ENCODE data around the gene DNAH2. TPM values are rescaled to one million over a fixed set of nuclear protein-coding genes. Genes with fewer than 3 reads are reported as not detected.

DNAH2 gene
- polyA plus RNA-seq, 1 experiment: 0.06 TPM

DNA sequence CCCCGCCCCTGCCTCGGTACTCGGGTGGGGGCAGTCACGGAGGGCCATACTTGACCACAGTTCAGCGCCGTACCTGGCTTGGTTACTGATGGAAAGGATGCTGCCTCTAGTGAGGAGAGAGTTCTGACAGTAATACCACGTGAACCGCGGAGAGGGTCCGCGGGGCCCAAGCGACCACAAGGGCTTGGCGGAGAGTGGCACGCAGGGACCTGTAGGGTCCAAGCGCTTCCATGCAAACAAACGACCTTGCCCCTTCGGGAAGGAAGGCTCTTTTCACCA lies 125.7 kb downstream of the DNAH2 start:
- POLR2A ChIA-PET: interaction anchor here (0.7 to 2.1 kb wide), 3 partner anchors 13 to 249 kb away, joined by 3 to 16 read pairs (median 6); partner anchors contain the start of gene NAA38
- TF ChIP-seq, protein P1, sequence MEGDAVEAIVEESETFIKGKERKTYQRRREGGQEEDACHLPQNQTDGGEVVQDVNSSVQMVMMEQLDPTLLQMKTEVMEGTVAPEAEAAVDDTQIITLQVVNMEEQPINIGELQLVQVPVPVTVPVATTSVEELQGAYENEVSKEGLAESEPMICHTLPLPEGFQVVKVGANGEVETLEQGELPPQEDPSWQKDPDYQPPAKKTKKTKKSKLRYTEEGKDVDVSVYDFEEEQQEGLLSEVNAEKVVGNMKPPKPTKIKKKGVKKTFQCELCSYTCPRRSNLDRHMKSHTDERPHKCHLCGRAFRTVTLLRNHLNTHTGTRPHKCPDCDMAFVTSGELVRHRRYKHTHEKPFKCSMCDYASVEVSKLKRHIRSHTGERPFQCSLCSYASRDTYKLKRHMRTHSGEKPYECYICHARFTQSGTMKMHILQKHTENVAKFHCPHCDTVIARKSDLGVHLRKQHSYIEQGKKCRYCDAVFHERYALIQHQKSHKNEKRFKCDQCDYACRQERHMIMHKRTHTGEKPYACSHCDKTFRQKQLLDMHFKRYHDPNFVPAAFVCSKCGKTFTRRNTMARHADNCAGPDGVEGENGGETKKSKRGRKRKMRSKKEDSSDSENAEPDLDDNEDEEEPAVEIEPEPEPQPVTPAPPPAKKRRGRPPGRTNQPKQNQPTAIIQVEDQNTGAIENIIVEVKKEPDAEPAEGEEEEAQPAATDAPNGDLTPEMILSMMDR (IDR thresholded peaks at IDR 0.05; ENCODE audit: low read depth, low read length): no peak
- no peaks in the 10 kb centered on the region for H3K27me3 ChIP-seq (ENCODE audit: control insufficient read depth, insufficient read depth, low read length)

DNA sequence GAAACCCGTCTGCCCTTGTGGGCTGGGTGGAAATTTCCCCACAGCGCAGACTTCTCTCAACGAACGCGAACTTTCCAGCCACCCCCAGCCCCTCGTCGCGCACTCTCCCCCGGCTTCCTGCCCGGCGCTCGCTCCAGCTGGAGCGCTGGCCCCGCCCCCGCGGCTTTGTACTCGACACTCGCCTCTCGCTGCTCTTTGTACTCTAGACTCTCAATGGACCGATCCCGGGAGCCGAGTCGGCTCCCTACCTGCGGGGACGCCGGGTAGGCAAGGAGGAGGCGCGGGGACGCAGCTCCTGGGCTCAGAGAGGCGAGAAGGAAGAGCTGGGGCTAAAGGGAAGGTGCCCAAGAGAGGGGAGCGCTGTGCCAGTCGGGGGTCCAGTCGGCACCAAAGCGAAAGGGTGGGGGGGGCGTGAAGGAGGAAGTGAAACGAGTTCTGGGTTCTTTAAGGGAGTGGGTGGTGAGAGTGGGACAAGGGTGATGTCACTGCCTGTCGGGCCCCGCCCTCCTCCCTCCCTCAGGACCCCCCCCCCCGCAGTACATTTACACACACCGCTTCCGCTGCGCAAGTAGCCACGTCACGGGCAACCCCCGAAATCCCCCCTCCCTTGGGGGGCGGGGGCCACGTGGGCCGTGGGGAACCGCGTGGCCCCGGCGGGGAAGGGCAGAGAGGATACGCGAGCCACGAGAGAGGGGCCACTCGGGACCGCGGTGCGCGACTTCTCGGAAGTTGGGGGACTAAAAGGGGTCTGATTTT lies 126.2 kb downstream of the DNAH2 start:
- ChIA-PET CTCF (interaction anchor here (1.0 kb wide), 1 partner anchor 9 kb away, joined by 3 read pairs; no protein-coding TSS in a partner anchor), POLR2A (interaction anchor here (0.7 to 2.1 kb wide), 3 partner anchors 13 to 250 kb away, joined by 3 to 16 read pairs (median 6); partner anchors contain the start of gene NAA38)
- Histone ChIP-seq H3K4me3 (ENCODE audit: low read depth, low read length) (peak overlapping the region; percentile 59), H3K9me3 (ENCODE audit: control insufficient read depth, insufficient read depth, low read length) (peaks cover 4% of the 10 kb centered on the region; the same call in 1 of the 2 replicates), H3K27me3 (ENCODE audit: control insufficient read depth, insufficient read depth, low read length) (no peaks in the 10 kb centered on the region), H3K27ac (ENCODE audit: low read depth, low read length) (peak overlapping the region; percentile 99)
- peak; percentile 57 for DNase-seq (ENCODE audit: low read depth, low spot score)
- TF ChIP-seq, protein P1 (IDR thresholded peaks at IDR 0.05; ENCODE audit: low read depth, low read length): no peak

More for the DNA sequence above, 125.7 kb downstream of the DNAH2 start:
- Histone ChIP-seq H3K9me3 (ENCODE audit: control insufficient read depth, insufficient read depth, low read length) (peaks cover 4% of the 10 kb centered on the region; the same call in 1 of the 2 replicates), H3K4me3 (ENCODE audit: low read depth, low read length) (peak overlapping the region; percentile 59), H3K27ac (ENCODE audit: low read depth, low read length) (peak overlapping the region; percentile 99)
- CTCF ChIA-PET: interaction anchor here (1.0 kb wide), 1 partner anchor 8 kb away, joined by 3 read pairs; no protein-coding TSS in a partner anchor
- DNase-seq (ENCODE audit: low read depth, low spot score): no peak

DNA sequence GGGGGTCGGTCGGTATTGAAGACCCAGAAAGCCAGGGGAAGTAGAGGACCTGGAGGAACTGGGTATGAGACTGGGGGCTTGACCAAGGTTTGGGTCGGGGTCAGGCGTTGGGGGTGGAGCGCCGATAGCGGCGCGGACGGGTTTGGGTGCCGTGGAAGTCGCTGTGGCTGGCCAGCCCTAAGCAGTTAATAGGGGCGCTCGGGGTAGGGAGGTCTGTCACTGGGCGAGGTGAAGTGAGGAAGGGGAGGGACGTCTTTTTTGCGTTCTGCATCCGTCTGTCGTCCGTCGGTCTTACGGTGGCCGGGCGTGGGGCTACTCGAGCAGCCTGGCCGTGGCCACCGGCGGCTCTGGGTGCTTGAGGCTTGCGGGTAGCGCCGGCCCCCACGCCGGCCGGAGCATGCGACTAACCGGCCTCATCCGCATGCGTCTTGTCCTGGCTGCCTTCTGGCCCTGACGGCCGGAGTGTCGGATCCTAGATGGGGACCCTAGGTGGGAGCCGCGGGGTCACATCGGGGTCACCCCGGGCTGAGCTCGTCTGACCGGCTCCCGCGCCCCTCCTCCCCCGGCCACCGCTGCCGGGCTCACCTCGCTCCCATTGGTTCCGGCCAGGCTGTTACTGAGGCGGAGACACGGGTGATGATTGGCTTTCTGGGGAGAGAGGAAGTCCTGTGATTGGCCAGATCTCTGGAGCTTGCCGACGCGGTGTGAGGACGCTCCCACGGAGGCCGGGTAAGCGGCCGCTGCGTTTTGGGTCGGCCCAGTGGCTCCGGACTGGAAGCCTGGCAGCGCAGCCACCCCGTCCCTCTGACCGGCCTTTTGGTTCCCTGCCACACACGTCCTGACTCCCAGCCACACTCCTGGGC lies 127.0 kb downstream of the DNAH2 start:
- CTCF ChIA-PET: interaction anchor here (0.5 to 1.5 kb wide), 6 partner anchors 10 to 211 kb away, joined by 3 to 11 read pairs (median 4); partner anchors contain the start of genes KDM6B and NAA38
- POLR2A ChIA-PET: interaction anchor here (1.0 to 1.6 kb wide), 4 partner anchors 8 to 261 kb away, joined by 3 to 30 read pairs (median 8); partner anchors contain the start of genes CYB5D1, MPDU1 and NAA38
- Histone ChIP-seq H3K9me3 (ENCODE audit: control insufficient read depth, insufficient read depth, low read length) (peaks cover 4% of the 10 kb centered on the region; the same call in 1 of the 2 replicates), H3K27me3 (ENCODE audit: control insufficient read depth, insufficient read depth, low read length) (no peaks in the 10 kb centered on the region), H3K4me3 (ENCODE audit: low read depth, low read length) (peak overlapping the region; percentile 59), H3K27ac (ENCODE audit: low read depth, low read length) (peak overlapping the region; percentile 99)
- TF ChIP-seq, protein P1 (IDR thresholded peaks at IDR 0.05; ENCODE audit: low read depth, low read length): no peak
- DNase-seq (ENCODE audit: low read depth, low spot score): peak; percentile 82

DNA sequence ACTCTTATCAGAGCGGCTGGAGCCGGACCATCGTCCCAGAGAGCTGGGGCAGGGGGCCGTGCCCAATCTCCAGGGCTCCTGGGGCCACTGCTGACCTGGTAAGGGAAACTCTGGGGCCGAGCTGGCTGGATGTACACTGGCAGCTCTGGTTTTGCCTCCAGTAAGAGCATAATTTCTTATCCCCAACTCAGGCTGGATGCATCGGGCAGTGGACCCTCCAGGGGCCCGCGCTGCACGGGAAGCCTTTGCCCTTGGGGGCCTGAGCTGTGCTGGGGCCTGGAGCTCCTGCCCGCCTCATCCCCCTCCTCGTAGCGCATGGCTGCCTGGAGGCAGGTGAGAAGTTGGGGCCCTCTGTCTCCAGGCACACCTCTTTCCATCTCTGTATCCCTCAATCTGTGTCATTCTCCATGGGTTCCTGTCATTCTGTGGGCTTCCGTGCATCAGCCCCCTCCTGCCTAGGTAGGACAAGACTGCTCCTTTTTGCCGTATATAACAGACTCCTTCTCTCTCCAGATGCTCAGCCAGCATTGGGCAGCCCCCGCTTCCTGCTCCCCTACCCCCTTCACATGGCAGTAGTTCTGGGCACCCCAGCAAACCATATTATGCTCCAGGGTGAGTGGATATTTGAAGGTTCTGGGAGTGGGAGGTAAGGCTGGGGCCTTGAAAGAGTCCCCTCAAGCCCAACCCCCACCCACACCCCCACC lies 128.0 kb downstream of the DNAH2 start:
- TF ChIP-seq, protein P1 (IDR thresholded peaks at IDR 0.05; ENCODE audit: low read depth, low read length): no peak
- DNase-seq (ENCODE audit: low read depth, low spot score): no peak

More for the DNA sequence above, 128.0 kb downstream of the DNAH2 start:
- Histone ChIP-seq H3K9me3 (ENCODE audit: control insufficient read depth, insufficient read depth, low read length) (peaks cover 4% of the 10 kb centered on the region; the same call in 1 of the 2 replicates), H3K4me3 (ENCODE audit: low read depth, low read length) (peak overlapping the region; percentile 59), H3K27ac (ENCODE audit: low read depth, low read length) (peak overlapping the region; percentile 99), H3K27me3 (ENCODE audit: control insufficient read depth, insufficient read depth, low read length) (no peaks in the 10 kb centered on the region)
- ChIA-PET CTCF (interaction anchor here (0.6 to 1.5 kb wide), 4 partner anchors 11 to 212 kb away, joined by 3 to 9 read pairs (median 4); partner anchors contain the start of gene KDM6B), POLR2A (interaction anchor here (1.2 to 1.6 kb wide), 3 partner anchors 9 to 98 kb away, joined by 3 to 30 read pairs (median 13); partner anchors contain the start of genes CYB5D1 and NAA38)
